Occipital lobe (tissue), 2 donors: Measurements from ENCODE around the gene FGD2. TPM values are rescaled to one million over a fixed set of nuclear protein-coding genes. Genes with fewer than 3 reads are reported as not detected.
"Not testable (repeated sequence)": the region's sequence is repeated elsewhere in the genome, so short reads cannot be mapped to it uniquely, and the experiment has no call there.

Source experiments
- DNase-seq: peaks from one replicate; lab custom pipeline; 2025; lab: John Stamatoyannopoulos, UW
- total RNA-seq: library from RNA; depleted of rRNA; stranded (reverse); fragments of >200 nt; gene quantifications from one replicate; pipeline ENCODE4 v1.2.3, GENCODE V29; 2014

The FGD2 gene
- total RNA-seq, 1 donor from 2014 or later = 2.0 TPM

- DNase-seq = no peak
Observed at GRCh38 chr6:37057678-37058077, 52.2 kb downstream of the FGD2 start.

- DNase-seq = no peak
Observed at GRCh38 chr6:37058084-37058586, 52.7 kb downstream of the FGD2 start.

GRCh38 chr6:37058984-37059343 is 53.5 kb downstream of the FGD2 start:
- not testable (repeated sequence) for DNase-seq

GRCh38 chr6:37059344-37060194 is 54.1 kb downstream of the FGD2 start:
- DNase-seq = no peak

- no peak for DNase-seq
Observed at GRCh38 chr6:37060195-37060559, 54.7 kb downstream of the FGD2 start.

GRCh38 chr6:37061157-37061804 is 55.8 kb downstream of the FGD2 start:
- DNase-seq = no peak

GRCh38 chr6:37062424-37062823 is 57.0 kb downstream of the FGD2 start:
- no peak for DNase-seq

GRCh38 chr6:37068356-37069270 is 63.2 kb downstream of the FGD2 start:
- no peak for DNase-seq

GRCh38 chr6:37069639-37070038 is 64.2 kb downstream of the FGD2 start:
- DNase-seq = no peak

- DNase-seq = no peak
Observed at GRCh38 chr6:37072526-37072925, 67.1 kb downstream of the FGD2 start.

GRCh38 chr6:37074053-37074827 is 68.8 kb downstream of the FGD2 start:
- no peak for DNase-seq

- no peak for DNase-seq
Observed at GRCh38 chr6:37077191-37077904, 71.9 kb downstream of the FGD2 start.

- DNase-seq = no peak
Observed at GRCh38 chr6:37077905-37078296, 72.4 kb downstream of the FGD2 start.

Other genes with a start within 250 kb of the FGD2 start
- 4.8 TPM for gene CPNE5, start 166.2 kb upstream of the FGD2 start, total RNA-seq
- 35.7 TPM for gene PPIL1, start 130.9 kb upstream of the FGD2 start, total RNA-seq
- 36.2 TPM for gene C6orf89, start 119.7 kb upstream of the FGD2 start, total RNA-seq
- gene PI16, start 50.9 kb upstream of the FGD2 start, total RNA-seq = 0.78 TPM
- gene MTCH1, start 19.5 kb upstream of the FGD2 start, total RNA-seq = 133 TPM
- 22.8 TPM for gene PIM1, start 164.5 kb downstream of the FGD2 start, total RNA-seq